Measurements from ENCODE around the gene CD58. TPM values are rescaled to one million over a fixed set of nuclear protein-coding genes. Genes with fewer than 3 reads are reported as not detected.

The CD58 gene
- total RNA-seq, 1 donor: 23.5 TPM

- H3K79me2 ChIP-seq (ENCODE audit: insufficient read depth, low read length): no peaks in the 10 kb centered on the region
- DNase-seq (ENCODE audit: insufficient read length, low spot score, missing footprints): no peak
- H3K4me1 ChIP-seq (ENCODE audit: insufficient read depth, low read length): peaks cover 32% of the 10 kb centered on the region
- H3K4me2 ChIP-seq (ENCODE audit: insufficient read depth, low read length): no peak overlapping the region
- H3K9me3 ChIP-seq (ENCODE audit: low read depth, low read length): no peaks in the 10 kb centered on the region
- H4K20me1 ChIP-seq (ENCODE audit: insufficient read depth, low read length): no peaks in the 10 kb centered on the region
- no peaks in the 10 kb centered on the region for H3K27me3 ChIP-seq (ENCODE audit: insufficient read depth, low read length)
- no peaks in the 10 kb centered on the region for H3K36me3 ChIP-seq (ENCODE audit: insufficient read depth, low read length)
- no peak overlapping the region for H3K27ac ChIP-seq (ENCODE audit: low read depth, low read length)
- H2AFZ ChIP-seq (ENCODE audit: low read length): no peak overlapping the region
- H3K4me3 ChIP-seq (ENCODE audit: insufficient read depth, low read length): no peak overlapping the region
- TF ChIP-seq CTCF (IDR thresholded peaks at IDR 0.05; ENCODE audit: extremely low read depth, low read depth, low read length): no peak
Observed at GRCh38 chr1:116494353-116494692, 76.5 kb downstream of the CD58 start.

GRCh38 chr1:116493484-116494352 is 77.1 kb downstream of the CD58 start:
- Histone ChIP-seq H3K4me3 (ENCODE audit: insufficient read depth, low read length) (no peak overlapping the region), H3K9me3 (ENCODE audit: low read depth, low read length) (no peaks in the 10 kb centered on the region), H2AFZ (ENCODE audit: low read length) (no peak overlapping the region), H3K79me2 (ENCODE audit: insufficient read depth, low read length) (no peaks in the 10 kb centered on the region), H3K27me3 (ENCODE audit: insufficient read depth, low read length) (no peaks in the 10 kb centered on the region), H3K27ac (ENCODE audit: low read depth, low read length) (no peak overlapping the region), H3K4me1 (ENCODE audit: insufficient read depth, low read length) (peaks cover 35% of the 10 kb centered on the region), H3K36me3 (ENCODE audit: insufficient read depth, low read length) (no peaks in the 10 kb centered on the region), H3K4me2 (ENCODE audit: insufficient read depth, low read length) (no peak overlapping the region), H4K20me1 (ENCODE audit: insufficient read depth, low read length) (no peaks in the 10 kb centered on the region)
- DNase-seq (ENCODE audit: insufficient read length, low spot score, missing footprints): no peak
- TF ChIP-seq CTCF (IDR thresholded peaks at IDR 0.05; ENCODE audit: extremely low read depth, low read depth, low read length): no peak

- Histone ChIP-seq H3K4me3 (ENCODE audit: insufficient read depth, low read length) (no peak overlapping the region), H3K27ac (ENCODE audit: low read depth, low read length) (no peak overlapping the region), H3K4me1 (ENCODE audit: insufficient read depth, low read length) (peaks cover 35% of the 10 kb centered on the region), H3K36me3 (ENCODE audit: insufficient read depth, low read length) (no peaks in the 10 kb centered on the region), H3K4me2 (ENCODE audit: insufficient read depth, low read length) (no peak overlapping the region), H3K9me3 (ENCODE audit: low read depth, low read length) (no peaks in the 10 kb centered on the region), H2AFZ (ENCODE audit: low read length) (no peak overlapping the region), H4K20me1 (ENCODE audit: insufficient read depth, low read length) (no peaks in the 10 kb centered on the region), H3K27me3 (ENCODE audit: insufficient read depth, low read length) (no peaks in the 10 kb centered on the region), H3K79me2 (ENCODE audit: insufficient read depth, low read length) (no peaks in the 10 kb centered on the region)
- no peak for TF ChIP-seq CTCF (IDR thresholded peaks at IDR 0.05; ENCODE audit: extremely low read depth, low read depth, low read length)
- DNase-seq (ENCODE audit: insufficient read length, low spot score, missing footprints): no peak
Observed at GRCh38 chr1:116493036-116493435, 77.8 kb downstream of the CD58 start.

GRCh38 chr1:116492358-116492811 is 78.4 kb downstream of the CD58 start:
- peaks cover 30% of the 10 kb centered on the region for H3K4me1 ChIP-seq (ENCODE audit: insufficient read depth, low read length)
- H3K36me3 ChIP-seq (ENCODE audit: insufficient read depth, low read length): no peaks in the 10 kb centered on the region
- H3K4me3 ChIP-seq (ENCODE audit: insufficient read depth, low read length): no peak overlapping the region
- no peaks in the 10 kb centered on the region for H3K79me2 ChIP-seq (ENCODE audit: insufficient read depth, low read length)
- no peak for TF ChIP-seq CTCF (IDR thresholded peaks at IDR 0.05; ENCODE audit: extremely low read depth, low read depth, low read length)
- H3K27ac ChIP-seq (ENCODE audit: low read depth, low read length): no peak overlapping the region
- no peaks in the 10 kb centered on the region for H3K27me3 ChIP-seq (ENCODE audit: insufficient read depth, low read length)
- DNase-seq (ENCODE audit: insufficient read length, low spot score, missing footprints): no peak
- H2AFZ ChIP-seq (ENCODE audit: low read length): no peak overlapping the region
- no peak overlapping the region for H3K4me2 ChIP-seq (ENCODE audit: insufficient read depth, low read length)
- H4K20me1 ChIP-seq (ENCODE audit: insufficient read depth, low read length): no peaks in the 10 kb centered on the region
- H3K9me3 ChIP-seq (ENCODE audit: low read depth, low read length): no peaks in the 10 kb centered on the region

Measured in osteoblast (primary cell).